Activated CD4-positive, alpha-beta T cell treated with anti-CD3 and anti-CD28 coated beads, Interleukin-2, amount 50 U/mL, for 24 hours (primary cell): ENCODE results near the gene COL18A1.

ENCODE experiments used
- DNase-seq, 2 donors: peaks; one replicate each; pipeline ENCODE4 v3.0.0-alpha.2; 2020; ENCODE audit warnings: low read depth in 1 of 2, low spot score in 1 of 2

The COL18A1 gene

GRCh38 chr21:45401916-45402900 lies 2.8 kb upstream of the COL18A1 start:
- no peak for DNase-seq

DNA sequence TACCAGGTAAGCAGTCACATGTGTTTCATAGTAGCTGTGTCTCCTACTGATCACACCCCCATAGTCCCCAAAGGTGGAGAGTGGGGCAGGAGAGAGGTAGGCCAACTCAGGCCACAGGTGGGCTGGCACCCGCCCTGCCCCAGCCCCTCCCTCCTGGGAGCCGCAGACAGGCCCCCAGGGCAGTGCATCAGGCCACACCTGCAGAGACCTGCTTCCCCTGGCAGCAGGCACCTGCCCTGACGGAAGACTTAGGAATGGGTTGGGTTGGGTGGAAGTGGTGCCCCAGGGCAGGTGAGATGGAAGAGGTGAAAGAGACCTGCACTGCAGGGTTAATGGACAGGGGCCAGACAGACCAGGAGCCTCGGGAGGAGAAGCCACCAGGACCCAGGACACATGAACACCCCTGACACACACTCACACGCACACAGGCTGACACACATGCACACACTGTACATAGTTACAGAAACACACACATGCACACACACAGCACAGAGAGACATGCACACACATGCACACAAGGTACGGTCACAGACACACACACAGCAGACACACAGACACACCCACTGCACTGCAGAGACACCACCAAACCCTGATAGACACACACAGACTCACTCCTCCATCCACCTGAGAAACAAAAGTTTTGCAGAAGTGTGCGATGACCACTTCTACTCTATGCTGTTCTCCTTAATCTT lies 1.7 kb upstream of the COL18A1 start:
- DNase-seq: no peak

GRCh38 chr21:45403825-45404729 lies 888 bp upstream of the COL18A1 start:
- no peak for DNase-seq

DNA sequence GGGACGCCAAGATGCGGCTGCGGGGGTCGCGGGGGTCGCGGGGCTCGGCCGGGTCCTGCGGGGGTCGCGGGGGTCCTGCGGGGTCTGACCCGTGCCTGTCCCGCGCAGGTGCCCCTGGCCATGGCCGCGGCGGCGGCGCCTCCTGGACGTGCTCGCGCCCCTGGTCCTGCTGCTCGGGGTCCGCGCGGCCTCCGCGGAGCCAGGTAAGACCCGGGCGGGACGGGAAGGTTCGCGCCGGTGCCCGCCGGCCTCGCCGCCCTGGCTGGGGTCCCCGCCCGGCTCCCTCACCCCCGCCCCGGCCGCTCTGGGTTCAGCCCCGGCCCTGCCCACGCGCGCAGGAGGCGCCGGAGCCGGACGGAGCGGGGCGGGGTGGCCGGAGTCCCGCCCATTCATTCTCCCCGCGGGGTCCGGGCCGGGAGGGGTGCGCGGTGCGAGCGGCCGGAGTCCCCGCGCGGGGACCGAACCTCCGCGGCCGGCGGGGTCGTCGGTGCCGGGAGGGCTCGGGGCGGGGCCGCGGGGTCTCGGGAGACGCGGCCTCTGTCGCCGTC lies 380 bp downstream of the COL18A1 start:
- no peak for DNase-seq

DNA sequence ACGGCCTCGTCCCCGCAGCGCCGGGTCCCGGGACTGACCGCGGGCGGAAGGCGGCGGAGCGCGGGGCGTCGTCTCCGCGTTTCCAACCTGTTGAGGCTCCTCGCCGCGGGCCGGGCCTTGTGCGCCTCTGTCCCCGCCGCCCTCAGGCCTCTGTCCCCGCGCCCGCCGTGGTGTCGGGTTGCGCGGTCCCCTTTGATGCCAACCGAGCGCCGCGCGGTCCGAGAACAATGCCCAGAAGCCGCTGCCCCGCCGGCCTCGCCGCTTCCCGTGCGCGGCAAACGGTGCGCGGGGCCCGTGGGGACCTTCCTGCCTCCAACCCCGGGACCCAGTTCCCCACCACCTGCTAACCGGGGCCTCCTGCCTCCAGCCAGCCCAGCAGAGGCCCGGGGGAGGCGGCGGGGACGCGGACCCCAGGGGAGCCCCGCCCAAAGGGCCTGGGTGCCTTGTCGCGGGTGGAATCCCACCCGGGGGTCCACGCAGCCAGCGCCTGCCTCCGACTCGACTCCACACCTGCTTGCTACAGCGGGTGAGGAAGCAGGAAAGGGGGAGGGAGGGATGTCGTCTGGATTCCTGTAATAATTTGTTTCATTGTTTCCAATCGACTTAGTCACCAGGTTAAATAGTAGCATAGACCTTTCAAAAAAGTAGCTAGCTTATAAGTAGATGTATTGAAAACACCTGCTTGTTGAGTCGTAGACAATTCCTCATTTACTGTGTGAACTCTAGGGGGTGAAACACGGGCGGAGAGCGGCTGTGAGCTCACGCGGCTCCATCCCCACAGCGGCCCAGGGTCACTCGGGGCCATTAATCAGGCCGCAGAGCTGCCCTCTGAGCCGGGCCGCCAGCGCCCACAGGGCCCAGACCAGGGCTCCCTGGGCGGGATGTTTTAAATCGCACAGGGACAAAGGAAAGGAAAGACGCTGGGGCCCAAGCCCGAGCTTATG lies 1.1 kb downstream of the COL18A1 start:
- DNase-seq: peak; percentile 4 to 9

DNA sequence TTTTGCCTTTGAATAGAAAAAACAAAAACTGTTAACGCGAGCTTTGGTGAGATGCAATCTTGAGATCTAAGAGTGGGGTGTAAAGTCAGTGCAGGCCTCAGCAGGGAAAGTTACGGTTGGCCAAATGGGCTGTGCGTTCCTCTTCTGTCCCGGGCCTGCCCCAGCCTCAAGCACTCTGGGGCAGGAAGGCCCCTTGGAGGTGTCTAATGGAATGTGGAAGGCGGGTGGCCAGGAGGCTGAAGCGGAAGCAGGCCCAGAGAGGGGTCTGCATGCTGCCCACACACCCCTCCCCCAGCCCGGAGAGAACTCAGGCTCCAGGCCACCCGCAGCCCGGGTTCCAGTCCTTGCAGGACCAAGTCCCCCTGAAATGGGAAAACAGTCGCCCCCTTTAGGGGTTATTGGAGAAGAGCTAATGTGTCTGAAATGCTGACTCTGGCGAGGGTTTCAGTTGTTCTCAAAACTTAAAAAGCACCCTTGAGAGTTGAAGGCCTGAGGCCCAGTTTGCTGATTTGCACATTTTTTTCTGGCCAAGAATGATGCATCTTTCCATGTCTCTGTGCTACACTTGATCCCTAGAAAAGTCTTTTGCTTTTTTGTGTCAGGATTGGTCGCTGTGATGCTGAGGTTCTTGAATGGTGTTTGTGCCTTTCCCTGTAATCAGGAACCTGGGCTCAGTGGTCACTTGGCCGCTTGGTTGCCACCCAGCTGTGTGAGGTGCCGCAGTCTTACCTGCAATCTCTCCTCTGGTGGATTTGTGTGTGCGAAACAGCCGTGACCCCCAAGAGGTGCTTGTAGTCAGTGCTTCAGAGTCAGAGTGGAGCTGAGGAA lies 2.0 kb downstream of the COL18A1 start:
- no peak for DNase-seq

GRCh38 chr21:45407629-45408247 lies 2.8 kb downstream of the COL18A1 start:
- no peak for DNase-seq

- DNase-seq: no peak
Observed at GRCh38 chr21:45408271-45408791, 3.4 kb downstream of the COL18A1 start.

- DNase-seq: no peak
Observed at GRCh38 chr21:45408801-45409261, 3.9 kb downstream of the COL18A1 start.

DNA sequence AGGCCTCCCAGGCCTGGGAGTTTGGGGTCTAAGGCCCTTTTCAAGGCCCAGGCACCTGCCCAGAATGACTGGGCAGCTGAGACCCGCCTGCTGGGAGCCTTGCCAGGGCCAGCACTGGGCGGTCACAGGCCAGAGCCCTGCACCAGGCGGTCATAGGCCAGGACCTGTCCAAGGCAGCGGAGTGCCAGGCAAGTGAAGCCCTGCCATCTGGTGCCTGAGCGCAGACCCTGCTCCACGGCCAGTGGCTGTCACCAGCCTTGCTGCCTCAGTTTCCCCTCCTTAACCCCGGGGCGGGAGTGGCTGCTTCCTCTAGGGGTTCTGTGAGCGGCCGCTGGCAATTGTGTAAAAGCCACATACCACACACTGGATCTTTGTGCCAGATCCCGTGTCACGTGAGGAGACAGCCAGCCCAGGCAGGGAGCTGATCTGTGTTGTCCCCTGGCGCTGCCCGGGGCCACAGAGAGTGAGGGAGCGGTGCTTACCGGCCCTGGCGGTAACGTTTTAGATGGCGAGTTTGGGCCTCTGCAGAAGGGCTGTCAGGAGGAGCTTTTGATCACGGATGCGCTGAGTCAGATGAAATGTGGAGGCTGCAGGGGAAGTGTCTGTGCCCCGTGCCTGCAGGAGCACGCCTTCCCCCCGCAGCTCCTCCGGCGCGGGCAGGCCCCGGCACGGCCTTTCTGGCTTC lies 4.6 kb downstream of the COL18A1 start:
- no peak for DNase-seq

DNA sequence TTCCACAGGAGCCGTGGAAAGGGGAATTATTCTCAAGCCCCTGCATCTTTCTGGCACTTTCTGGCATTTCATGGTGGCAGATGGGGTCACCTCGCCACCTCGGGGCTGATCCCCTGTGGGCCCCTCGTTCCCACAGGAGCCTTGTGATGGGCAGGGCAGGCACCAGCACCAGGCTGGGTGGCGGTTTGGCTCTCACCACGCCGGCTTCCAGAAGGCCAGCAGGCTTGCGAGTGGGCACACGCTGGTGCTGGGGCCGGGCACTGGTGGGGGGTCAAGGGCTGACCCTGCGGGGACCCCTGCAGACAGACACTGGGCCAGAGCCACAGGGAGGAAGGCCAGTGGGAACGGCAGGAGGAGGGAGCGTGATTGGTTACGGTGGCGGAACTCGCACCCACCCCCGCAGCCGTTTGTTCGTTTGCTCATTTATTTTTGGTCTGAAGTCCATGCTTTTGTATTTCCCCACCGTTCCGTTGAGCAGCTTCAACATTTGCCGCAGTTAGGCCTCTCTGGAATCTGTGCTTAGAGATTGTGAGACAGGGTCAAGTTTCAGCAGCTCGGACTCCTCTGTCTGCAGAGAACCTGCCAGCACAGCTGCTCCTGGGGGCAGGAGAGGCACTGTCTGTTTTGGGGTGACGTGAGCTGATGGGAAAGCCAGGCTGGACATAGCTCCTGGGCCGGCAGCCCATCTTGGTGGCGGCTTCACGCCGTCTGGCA lies 5.3 kb downstream of the COL18A1 start:
- no peak for DNase-seq

GRCh38 chr21:45410865-45411809 lies 6.2 kb downstream of the COL18A1 start:
- no peak for DNase-seq

GRCh38 chr21:45411810-45412206 lies 6.8 kb downstream of the COL18A1 start:
- no peak for DNase-seq

- no peak for DNase-seq
Observed at GRCh38 chr21:45412491-45412890, 7.5 kb downstream of the COL18A1 start.

GRCh38 chr21:45412909-45413611 lies 8.1 kb downstream of the COL18A1 start:
- no peak for DNase-seq
